ENCODE data around the gene NHS. TPM values are rescaled to one million over a fixed set of nuclear protein-coding genes. Genes with fewer than 3 reads are reported as not detected.

NHS gene
- polyA plus RNA-seq, 2 donors, result 0.78 to 1.7 TPM

DNA sequence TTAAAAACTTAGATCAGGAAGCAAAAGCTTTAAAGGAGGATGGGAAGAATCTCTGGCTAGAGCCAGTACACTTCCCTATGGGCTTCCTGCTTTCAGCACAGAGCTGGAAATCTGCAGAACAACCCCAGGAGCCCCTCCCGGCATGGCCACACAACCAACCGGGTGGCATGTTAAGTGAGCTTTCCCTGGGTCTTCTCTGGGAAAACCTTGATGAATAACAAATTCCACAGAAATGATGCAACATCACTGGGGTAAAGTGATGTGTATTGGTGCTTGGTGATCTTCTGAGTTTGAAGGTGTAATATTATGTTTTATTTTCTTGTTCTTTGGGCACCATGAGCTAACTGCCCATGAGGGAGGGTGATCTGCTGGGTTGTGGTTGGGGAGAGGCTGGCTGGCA lies 22.1 kb downstream of the NHS start:
- Histone ChIP-seq H3K36me3 (ENCODE audit: control insufficient read depth in 2 of 2, insufficient read depth in 2 of 2, low read length in 1 of 2) (no peaks in the 10 kb centered on the region), H3K27me3 (ENCODE audit: control insufficient read depth in 1 of 2, insufficient read depth in 2 of 2, low read length in 2 of 2) (no peaks in the 10 kb centered on the region)
- 83 to 84% methylated on average over 2 of the region's 2 CpGs for WGBS, 2 donors

DNA sequence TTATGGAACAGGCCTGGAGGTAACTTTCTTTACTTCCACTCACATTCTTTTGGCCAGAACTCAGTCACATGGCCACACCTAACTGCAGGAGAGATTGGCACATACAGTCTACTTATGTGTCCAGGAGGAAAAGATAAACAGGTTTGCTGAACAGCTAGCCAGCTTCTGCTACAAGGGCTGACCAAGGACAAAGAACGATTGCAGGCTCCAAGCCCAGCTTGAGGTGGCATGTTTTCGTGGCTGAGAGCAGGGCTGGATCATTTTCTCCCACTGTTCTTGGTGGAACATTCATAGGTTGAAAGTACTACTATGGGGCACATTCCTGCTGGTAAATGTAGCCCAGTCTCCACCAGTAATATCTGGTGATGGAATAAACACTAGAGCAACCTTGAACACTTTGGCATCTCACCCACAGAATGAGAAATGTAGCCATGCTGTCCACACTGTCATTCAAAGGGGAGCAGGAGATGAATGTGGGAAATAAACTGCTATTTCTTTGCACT lies 28.2 kb downstream of the NHS start:
- 30 to 35% methylated on average over 2 of the region's 2 CpGs for WGBS, 2 donors

More for the DNA sequence above, 22.1 kb downstream of the NHS start:
- peaks cover 0 to 3% of the 10 kb centered on the region in 2 donors for H3K9me3 ChIP-seq (ENCODE audit: control insufficient read depth in 2 of 2, insufficient read depth in 1 of 2, low read depth in 1 of 2, low read length in 1 of 2)
- H3K4me1 ChIP-seq (ENCODE audit: control insufficient read depth in 2 of 2, insufficient read depth in 2 of 2, low read length in 1 of 2), result no peaks in the 10 kb centered on the region
- H3K27ac ChIP-seq (ENCODE audit: low read depth in 2 of 2, low read length in 1 of 2), result no peak overlapping the region
- no peak overlapping the region for H3K4me3 ChIP-seq (ENCODE audit: low read depth in 1 of 2, low read length in 2 of 2)

DNA sequence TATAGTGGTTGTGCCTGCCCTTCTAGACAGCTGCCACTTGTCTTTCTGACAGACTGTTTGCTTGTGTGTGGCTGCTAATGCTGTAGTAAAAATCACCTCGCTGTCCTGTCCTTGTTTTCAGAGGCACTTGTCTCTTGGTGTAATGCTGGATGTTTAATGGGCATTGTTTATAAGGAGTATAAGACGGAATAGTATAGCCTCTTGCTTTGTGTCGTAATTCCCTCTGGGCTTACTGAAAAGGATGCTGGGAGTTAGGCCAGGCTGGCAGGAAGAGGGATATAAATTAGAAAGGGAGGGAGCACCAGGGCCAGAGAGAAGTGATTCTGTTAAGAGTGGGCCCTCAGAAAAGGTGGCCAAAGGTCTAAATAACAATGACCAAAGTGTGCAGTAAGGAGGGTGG lies 29.0 kb downstream of the NHS start:
- peaks cover 0 to 9% of the 10 kb centered on the region in 2 donors for H3K27me3 ChIP-seq (ENCODE audit: control insufficient read depth in 1 of 2, insufficient read depth in 2 of 2, low read length in 2 of 2)
- peaks cover 0 to 2% of the 10 kb centered on the region in 2 donors for H3K9me3 ChIP-seq (ENCODE audit: control insufficient read depth in 2 of 2, insufficient read depth in 1 of 2, low read depth in 1 of 2, low read length in 1 of 2)
- no peaks in the 10 kb centered on the region for H3K36me3 ChIP-seq (ENCODE audit: control insufficient read depth in 2 of 2, insufficient read depth in 2 of 2, low read length in 1 of 2)
- no peaks in the 10 kb centered on the region for H3K4me1 ChIP-seq (ENCODE audit: control insufficient read depth in 2 of 2, insufficient read depth in 2 of 2, low read length in 1 of 2)
- H3K27ac ChIP-seq (ENCODE audit: low read depth in 2 of 2, low read length in 1 of 2), result no peak overlapping the region
- H3K4me3 ChIP-seq (ENCODE audit: low read depth in 1 of 2, low read length in 2 of 2), result no peak overlapping the region
- 71 to 78% methylated on average over 3 of the region's 3 CpGs for WGBS, 2 donors

More for the DNA sequence above, 28.2 kb downstream of the NHS start:
- H3K36me3 ChIP-seq (ENCODE audit: control insufficient read depth in 2 of 2, insufficient read depth in 2 of 2, low read length in 1 of 2), result no peaks in the 10 kb centered on the region
- no peaks in the 10 kb centered on the region for H3K4me1 ChIP-seq (ENCODE audit: control insufficient read depth in 2 of 2, insufficient read depth in 2 of 2, low read length in 1 of 2)
- H3K4me3 ChIP-seq (ENCODE audit: low read depth in 1 of 2, low read length in 2 of 2), result no peak overlapping the region
- no peak overlapping the region for H3K27ac ChIP-seq (ENCODE audit: low read depth in 2 of 2, low read length in 1 of 2)
- H3K9me3 ChIP-seq (ENCODE audit: control insufficient read depth in 2 of 2, insufficient read depth in 1 of 2, low read depth in 1 of 2, low read length in 1 of 2), result peaks cover 0 to 5% of the 10 kb centered on the region in 2 donors
- H3K27me3 ChIP-seq (ENCODE audit: control insufficient read depth in 1 of 2, insufficient read depth in 2 of 2, low read length in 2 of 2), result peaks cover 0 to 9% of the 10 kb centered on the region in 2 donors

DNA sequence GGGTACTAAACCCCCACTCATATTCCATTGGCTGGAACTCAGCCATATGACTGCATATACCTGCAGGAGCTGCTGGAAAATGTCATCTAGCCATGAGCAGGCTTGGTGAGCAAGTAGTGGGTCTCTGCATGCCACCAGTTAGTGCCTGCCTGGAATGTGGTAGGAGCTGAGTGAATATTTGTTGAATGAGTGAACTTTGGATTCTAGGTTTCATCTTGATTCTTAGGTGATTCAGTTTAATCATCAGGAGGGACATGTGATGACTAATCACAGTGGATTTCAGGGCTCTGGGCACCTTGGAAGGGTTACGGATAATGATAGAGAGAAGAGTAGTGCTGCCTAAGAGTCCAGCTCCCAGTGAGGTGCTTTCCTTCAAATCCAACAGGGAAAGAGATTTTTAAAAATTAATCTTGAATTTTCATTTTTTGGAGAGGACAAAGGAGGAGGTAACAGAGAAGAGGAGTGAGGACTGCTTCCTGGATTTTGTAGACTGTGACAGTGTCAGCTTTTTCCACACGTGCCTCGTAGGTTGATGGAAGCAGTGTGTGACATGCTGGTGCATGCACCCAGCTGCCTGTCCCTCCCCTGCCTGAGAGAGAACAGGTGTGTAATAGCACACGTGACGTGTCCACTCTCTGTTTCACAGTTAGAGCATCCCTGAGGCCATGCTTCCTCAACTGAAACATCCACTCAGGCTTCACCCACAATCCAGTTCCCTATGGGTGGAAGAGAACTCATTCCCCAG lies 30.4 kb downstream of the NHS start:
- Histone ChIP-seq H3K27ac (ENCODE audit: low read depth in 2 of 2, low read length in 1 of 2) (no peak overlapping the region), H3K4me3 (ENCODE audit: low read depth in 1 of 2, low read length in 2 of 2) (no peak overlapping the region), H3K27me3 (ENCODE audit: control insufficient read depth in 1 of 2, insufficient read depth in 2 of 2, low read length in 2 of 2) (peaks cover 0 to 9% of the 10 kb centered on the region in 2 donors), H3K36me3 (ENCODE audit: control insufficient read depth in 2 of 2, insufficient read depth in 2 of 2, low read length in 1 of 2) (no peaks in the 10 kb centered on the region), H3K9me3 (ENCODE audit: control insufficient read depth in 2 of 2, insufficient read depth in 1 of 2, low read depth in 1 of 2, low read length in 1 of 2) (peaks cover 0 to 2% of the 10 kb centered on the region in 2 donors), H3K4me1 (ENCODE audit: control insufficient read depth in 2 of 2, insufficient read depth in 2 of 2, low read length in 1 of 2) (no peaks in the 10 kb centered on the region)
- 50 to 62% methylated on average over 5 of the region's 5 CpGs for WGBS, 2 donors

DNA sequence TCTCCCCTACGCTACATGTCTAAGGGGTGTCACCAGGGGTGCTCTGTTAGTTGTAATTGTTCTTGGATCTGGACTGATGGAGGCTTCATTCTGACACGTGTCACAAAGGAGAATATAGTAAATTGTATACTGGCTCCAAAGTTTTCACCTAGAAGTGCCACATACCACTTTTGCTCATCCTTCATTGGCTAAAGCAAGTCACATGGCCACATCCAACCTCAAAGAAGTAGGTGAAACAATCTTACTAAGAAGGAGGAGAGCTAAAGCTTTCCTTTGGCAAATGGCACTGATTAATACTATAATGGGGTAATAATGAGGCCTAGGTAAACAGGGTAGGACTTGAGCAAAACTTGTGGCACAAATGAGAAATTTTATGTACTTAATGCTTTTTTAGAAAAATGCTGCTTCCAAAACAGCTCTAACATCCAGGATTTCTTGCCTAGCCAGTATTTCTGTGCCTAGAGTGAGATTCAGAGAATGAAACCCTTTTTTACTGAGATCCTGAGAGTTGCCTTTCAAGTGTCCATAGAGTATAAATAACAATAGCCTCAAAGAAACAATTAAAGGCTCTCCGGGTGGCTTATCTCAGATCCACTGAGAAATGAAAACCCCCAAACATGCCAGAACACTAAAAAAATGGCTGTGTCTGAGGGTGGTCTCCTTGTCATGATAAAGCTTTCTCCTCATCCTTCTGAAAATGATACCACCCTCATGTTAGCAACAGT lies 34.7 kb downstream of the NHS start:
- no peak overlapping the region for H3K27ac ChIP-seq (ENCODE audit: low read depth in 2 of 2, low read length in 1 of 2)
- peaks cover 0 to 8% of the 10 kb centered on the region in 2 donors for H3K27me3 ChIP-seq (ENCODE audit: control insufficient read depth in 1 of 2, insufficient read depth in 2 of 2, low read length in 2 of 2)
- no peaks in the 10 kb centered on the region for H3K36me3 ChIP-seq (ENCODE audit: control insufficient read depth in 2 of 2, insufficient read depth in 2 of 2, low read length in 1 of 2)
- H3K9me3 ChIP-seq (ENCODE audit: control insufficient read depth in 2 of 2, insufficient read depth in 1 of 2, low read depth in 1 of 2, low read length in 1 of 2), result peaks cover 0 to 2% of the 10 kb centered on the region in 2 donors
- WGBS, 2 donors, result 75 to 83% methylated on average over 3 of the region's 3 CpGs
- H3K4me1 ChIP-seq (ENCODE audit: control insufficient read depth in 2 of 2, insufficient read depth in 2 of 2, low read length in 1 of 2), result no peaks in the 10 kb centered on the region
- H3K4me3 ChIP-seq (ENCODE audit: low read depth in 1 of 2, low read length in 2 of 2), result no peak overlapping the region

DNA sequence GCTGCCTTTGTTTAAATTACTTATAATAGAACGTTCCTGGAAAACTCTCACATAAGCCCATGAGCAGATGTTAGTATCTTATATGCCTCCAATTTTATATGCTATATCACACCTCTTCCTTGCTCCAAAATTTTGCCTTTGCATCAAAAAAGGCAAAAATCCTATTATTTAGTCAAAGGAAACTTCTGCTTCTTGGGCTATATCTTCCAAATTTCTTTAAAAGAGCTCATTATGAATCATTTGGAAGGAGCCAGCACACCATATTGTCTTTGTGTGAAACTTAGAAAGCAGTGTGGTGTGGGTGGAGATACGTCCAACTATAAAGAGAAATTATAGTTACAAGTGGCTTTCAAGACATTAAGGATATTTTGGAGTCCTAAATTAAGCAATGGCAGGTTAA lies 35.7 kb downstream of the NHS start:
- H3K27me3 ChIP-seq (ENCODE audit: control insufficient read depth in 1 of 2, insufficient read depth in 2 of 2, low read length in 2 of 2), result peaks cover 0 to 3% of the 10 kb centered on the region in 2 donors
- H3K4me1 ChIP-seq (ENCODE audit: control insufficient read depth in 2 of 2, insufficient read depth in 2 of 2, low read length in 1 of 2), result no peaks in the 10 kb centered on the region
- no peak overlapping the region for H3K4me3 ChIP-seq (ENCODE audit: low read depth in 1 of 2, low read length in 2 of 2)
- H3K27ac ChIP-seq (ENCODE audit: low read depth in 2 of 2, low read length in 1 of 2), result no peak overlapping the region
- no peaks in the 10 kb centered on the region for H3K9me3 ChIP-seq (ENCODE audit: control insufficient read depth in 2 of 2, insufficient read depth in 1 of 2, low read depth in 1 of 2, low read length in 1 of 2)
- WGBS, 2 donors, result 52 to 76% methylated on average over 2 of the region's 2 CpGs
- H3K36me3 ChIP-seq (ENCODE audit: control insufficient read depth in 2 of 2, insufficient read depth in 2 of 2, low read length in 1 of 2), result no peaks in the 10 kb centered on the region

DNA sequence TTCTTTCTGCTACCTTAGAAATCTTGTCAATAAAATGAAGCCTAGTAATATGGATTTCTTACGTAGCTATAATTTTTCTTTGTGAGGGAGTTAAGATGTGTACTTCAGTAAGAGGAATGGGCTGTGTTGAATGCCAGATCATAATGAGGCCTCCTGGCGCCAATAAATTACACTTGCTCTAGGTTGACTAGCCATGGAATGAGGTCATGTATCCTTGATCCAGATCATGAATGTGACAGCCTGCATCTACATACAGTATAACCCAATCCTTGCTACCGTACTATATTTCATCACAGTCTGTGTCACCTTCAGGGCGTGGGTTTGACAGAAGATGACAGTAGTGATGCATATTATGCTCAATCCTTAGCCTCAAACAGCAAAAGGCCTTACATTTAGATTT lies 36.2 kb downstream of the NHS start:
- WGBS, 2 donors, result 89% methylated on average over 4 of the region's 4 CpGs
- Histone ChIP-seq H3K4me1 (ENCODE audit: control insufficient read depth in 2 of 2, insufficient read depth in 2 of 2, low read length in 1 of 2) (no peaks in the 10 kb centered on the region), H3K27ac (ENCODE audit: low read depth in 2 of 2, low read length in 1 of 2) (no peak overlapping the region), H3K36me3 (ENCODE audit: control insufficient read depth in 2 of 2, insufficient read depth in 2 of 2, low read length in 1 of 2) (no peaks in the 10 kb centered on the region), H3K4me3 (ENCODE audit: low read depth in 1 of 2, low read length in 2 of 2) (no peak overlapping the region), H3K27me3 (ENCODE audit: control insufficient read depth in 1 of 2, insufficient read depth in 2 of 2, low read length in 2 of 2) (peaks cover 0 to 3% of the 10 kb centered on the region in 2 donors), H3K9me3 (ENCODE audit: control insufficient read depth in 2 of 2, insufficient read depth in 1 of 2, low read depth in 1 of 2, low read length in 1 of 2) (no peaks in the 10 kb centered on the region)

DNA sequence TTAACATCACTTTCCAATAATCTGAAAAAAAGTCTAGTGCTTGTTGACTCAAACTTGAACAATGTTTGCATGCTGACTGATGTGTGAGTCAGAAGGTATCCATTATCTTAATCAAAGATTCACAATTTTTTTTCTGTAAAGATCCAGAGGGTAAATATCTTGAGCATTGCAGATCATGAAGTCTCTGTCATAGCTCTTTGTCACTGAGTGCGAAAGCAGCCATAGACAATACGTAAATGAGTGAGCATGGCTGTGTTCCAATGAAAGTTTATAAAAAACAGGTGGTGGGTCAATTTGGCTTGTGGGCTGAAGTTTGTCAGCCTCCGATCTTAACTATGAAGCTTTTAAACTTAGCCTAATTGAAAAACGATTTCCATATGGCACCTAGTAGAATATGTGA lies 37.7 kb downstream of the NHS start:
- no peak overlapping the region for H3K27ac ChIP-seq (ENCODE audit: low read depth in 2 of 2, low read length in 1 of 2)
- WGBS, 2 donors, result 48 to 66% methylated on average over 4 of the region's 4 CpGs
- H3K4me1 ChIP-seq (ENCODE audit: control insufficient read depth in 2 of 2, insufficient read depth in 2 of 2, low read length in 1 of 2), result no peaks in the 10 kb centered on the region
- H3K4me3 ChIP-seq (ENCODE audit: low read depth in 1 of 2, low read length in 2 of 2), result no peak overlapping the region
- no peaks in the 10 kb centered on the region for H3K27me3 ChIP-seq (ENCODE audit: control insufficient read depth in 1 of 2, insufficient read depth in 2 of 2, low read length in 2 of 2)
- no peaks in the 10 kb centered on the region for H3K9me3 ChIP-seq (ENCODE audit: control insufficient read depth in 2 of 2, insufficient read depth in 1 of 2, low read depth in 1 of 2, low read length in 1 of 2)
- no peaks in the 10 kb centered on the region for H3K36me3 ChIP-seq (ENCODE audit: control insufficient read depth in 2 of 2, insufficient read depth in 2 of 2, low read length in 1 of 2)

DNA sequence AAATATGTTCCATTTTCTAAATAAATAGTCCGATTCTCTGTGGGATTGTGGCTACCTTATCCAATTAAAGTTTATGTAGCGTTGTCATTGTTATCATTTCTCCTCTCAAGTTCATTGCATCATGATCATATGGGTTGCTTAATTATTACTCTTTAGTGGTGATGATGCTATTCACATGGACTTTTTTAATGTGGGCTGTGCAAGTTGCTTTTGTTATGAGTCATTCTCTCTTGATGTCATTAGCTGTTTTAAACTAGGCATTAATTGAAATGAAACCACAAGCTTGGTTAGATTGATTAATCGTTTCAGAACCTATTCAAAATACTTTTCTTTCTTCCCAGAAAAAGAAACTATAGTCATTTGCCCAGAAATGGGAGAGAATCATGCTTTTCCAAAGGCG lies 38.2 kb downstream of the NHS start:
- H3K27ac ChIP-seq (ENCODE audit: low read depth in 2 of 2, low read length in 1 of 2), result no peak overlapping the region
- no peaks in the 10 kb centered on the region for H3K4me1 ChIP-seq (ENCODE audit: control insufficient read depth in 2 of 2, insufficient read depth in 2 of 2, low read length in 1 of 2)
- no peaks in the 10 kb centered on the region for H3K36me3 ChIP-seq (ENCODE audit: control insufficient read depth in 2 of 2, insufficient read depth in 2 of 2, low read length in 1 of 2)
- no peaks in the 10 kb centered on the region for H3K9me3 ChIP-seq (ENCODE audit: control insufficient read depth in 2 of 2, insufficient read depth in 1 of 2, low read depth in 1 of 2, low read length in 1 of 2)
- 29 to 57% methylated on average over 4 of the region's 4 CpGs for WGBS, 2 donors
- H3K27me3 ChIP-seq (ENCODE audit: control insufficient read depth in 1 of 2, insufficient read depth in 2 of 2, low read length in 2 of 2), result no peaks in the 10 kb centered on the region
- no peak overlapping the region for H3K4me3 ChIP-seq (ENCODE audit: low read depth in 1 of 2, low read length in 2 of 2)
